Measurements from ENCODE around the gene LUC7L. TPM values are rescaled to one million over a fixed set of nuclear protein-coding genes. Genes with fewer than 3 reads are reported as not detected.
"Not testable (repeated sequence)": the region's sequence is repeated elsewhere in the genome, so short reads cannot be mapped to it uniquely, and the experiment has no call there.

The LUC7L gene
- total RNA-seq, 1 experiment from 2014 or later = 137 TPM

DNA sequence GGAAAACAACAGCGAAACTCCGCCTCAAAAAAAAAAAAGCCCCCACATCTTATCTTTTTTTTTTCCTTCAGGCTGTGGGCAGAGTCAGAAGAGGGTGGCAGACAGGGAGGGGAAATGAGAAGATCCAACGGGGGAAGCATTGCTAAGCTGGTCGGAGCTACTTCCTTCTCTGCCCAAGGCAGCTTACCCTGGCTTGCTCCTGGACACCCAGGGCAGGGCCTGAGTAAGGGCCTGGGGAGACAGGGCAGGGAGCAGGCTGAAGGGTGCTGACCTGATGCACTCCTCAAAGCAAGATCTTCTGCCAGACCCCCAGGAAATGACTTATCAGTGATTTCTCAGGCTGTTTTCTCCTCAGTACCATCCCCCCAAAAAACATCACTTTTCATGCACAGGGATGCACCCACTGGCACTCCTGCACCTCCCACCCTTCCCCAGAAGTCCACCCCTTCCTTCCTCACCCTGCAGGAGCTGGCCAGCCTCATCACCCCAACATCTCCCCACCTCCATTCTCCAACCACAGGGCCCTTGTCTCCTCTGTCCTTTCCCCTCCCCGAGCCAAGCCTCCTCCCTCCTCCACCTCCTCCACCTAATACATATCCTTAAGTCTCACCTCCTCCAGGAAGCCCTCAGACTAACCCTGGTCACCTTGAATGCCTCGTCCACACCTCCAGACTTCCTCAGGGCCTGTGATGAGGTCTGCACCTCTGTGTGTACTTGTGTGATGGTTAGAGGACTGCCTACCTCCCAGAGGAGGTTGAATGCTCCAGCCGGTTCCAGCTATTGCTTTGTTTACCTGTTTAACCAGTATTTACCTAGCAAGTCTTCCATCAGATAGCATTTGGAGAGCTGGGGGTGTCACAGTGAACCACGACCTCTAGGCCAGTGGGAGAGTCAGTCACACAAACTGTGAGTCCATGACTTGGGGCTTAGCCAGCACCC is 54.0 kb downstream of the LUC7L start:
- no peak overlapping the region for H3K56ac ChIP-seq (ENCODE audit: insufficient read length, low read depth, low read length)
- peaks cover 58% of the 10 kb centered on the region for H3K27me3 ChIP-seq (ENCODE audit: insufficient read depth, low read length)
- no peak overlapping the region for H2BK5ac ChIP-seq (ENCODE audit: insufficient read length, low read length)
- H3K23me2 ChIP-seq (ENCODE audit: insufficient read length, low read depth, low read length, poor library complexity, severe bottlenecking) = no peaks in the 10 kb centered on the region
- H3K36me3 Mint-ChIP-seq (ENCODE audit: insufficient read depth in 1 of 3, low read depth in 3 of 3) = no peaks in the 10 kb centered on the region; a peak in 2 of 7 replicates
- H3K4me1 ChIP-seq (ENCODE audit: insufficient read depth, low read length) = no peaks in the 10 kb centered on the region; the same call in 1 of the 2 replicates
- H2BK15ac ChIP-seq (ENCODE audit: low read depth, low read length) = no peak overlapping the region
- H4K20me1 ChIP-seq (ENCODE audit: control insufficient read depth, insufficient read depth, insufficient read length) = no peaks in the 10 kb centered on the region
- no CpG with 5 or more reads among the region's 8 CpGs for WGBS (ENCODE audit: extremely low coverage, insufficient read length, low lambda C conversion rate)
- H3K23ac ChIP-seq (ENCODE audit: insufficient read length, low read depth, low read length) = no peak overlapping the region
- no peak for DNase-seq
- H3K9ac ChIP-seq (ENCODE audit: extremely low read depth, insufficient read length, low read length) = no peak overlapping the region
- no peak overlapping the region for H4K91ac ChIP-seq (ENCODE audit: insufficient read length, low read depth, low read length)
- peak overlapping the region in 1 of 2 experiments; percentile 56; a peak in 2 of 5 replicates for H3K4me3 Mint-ChIP-seq
- H3K27me3 Mint-ChIP-seq (ENCODE audit: low read depth) = peaks cover 82% of the 10 kb centered on the region
- no peak overlapping the region for H3K4me2 ChIP-seq (ENCODE audit: insufficient read depth, insufficient read length, low read length)
- no peak overlapping the region; the same call in 1 of the 2 replicates for H3K14ac ChIP-seq (ENCODE audit: insufficient read depth, low read length)
- TF ChIP-seq, protein P1, sequence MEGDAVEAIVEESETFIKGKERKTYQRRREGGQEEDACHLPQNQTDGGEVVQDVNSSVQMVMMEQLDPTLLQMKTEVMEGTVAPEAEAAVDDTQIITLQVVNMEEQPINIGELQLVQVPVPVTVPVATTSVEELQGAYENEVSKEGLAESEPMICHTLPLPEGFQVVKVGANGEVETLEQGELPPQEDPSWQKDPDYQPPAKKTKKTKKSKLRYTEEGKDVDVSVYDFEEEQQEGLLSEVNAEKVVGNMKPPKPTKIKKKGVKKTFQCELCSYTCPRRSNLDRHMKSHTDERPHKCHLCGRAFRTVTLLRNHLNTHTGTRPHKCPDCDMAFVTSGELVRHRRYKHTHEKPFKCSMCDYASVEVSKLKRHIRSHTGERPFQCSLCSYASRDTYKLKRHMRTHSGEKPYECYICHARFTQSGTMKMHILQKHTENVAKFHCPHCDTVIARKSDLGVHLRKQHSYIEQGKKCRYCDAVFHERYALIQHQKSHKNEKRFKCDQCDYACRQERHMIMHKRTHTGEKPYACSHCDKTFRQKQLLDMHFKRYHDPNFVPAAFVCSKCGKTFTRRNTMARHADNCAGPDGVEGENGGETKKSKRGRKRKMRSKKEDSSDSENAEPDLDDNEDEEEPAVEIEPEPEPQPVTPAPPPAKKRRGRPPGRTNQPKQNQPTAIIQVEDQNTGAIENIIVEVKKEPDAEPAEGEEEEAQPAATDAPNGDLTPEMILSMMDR (conservative IDR thresholded peaks at IDR 0.05) = no peak
- H3K79me1 ChIP-seq (ENCODE audit: insufficient read depth, low read depth, low read length, poor library complexity, severe bottlenecking) = no peaks in the 10 kb centered on the region
- H3K4me1 Mint-ChIP-seq = peaks cover 18 to 24% of the 10 kb centered on the region in 2 experiments
- H3K27ac Mint-ChIP-seq = peak overlapping the region in 1 of 3 experiments; percentile 83; a peak in 1 of 7 replicates
- H2AFZ ChIP-seq (ENCODE audit: low read length) = no peak overlapping the region
- H2AK5ac ChIP-seq (ENCODE audit: insufficient read length, low read length) = no peak overlapping the region
- no peak overlapping the region for H3T11ph ChIP-seq (ENCODE audit: low read length)
- peaks cover 4 to 10% of the 10 kb centered on the region in 2 experiments; a peak in 2 of 5 replicates for H3K9me3 Mint-ChIP-seq
- H2BK12ac ChIP-seq (ENCODE audit: insufficient read length, low read depth, low read length) = no peak overlapping the region
- H3K9me3 ChIP-seq (ENCODE audit: control insufficient read depth, low read depth, low read length) = no peaks in the 10 kb centered on the region
- H4K8ac ChIP-seq (replicated peaks; ENCODE audit: insufficient read length, low read depth, low read length) = no peak overlapping the region
- no peak overlapping the region for H3K18ac ChIP-seq (ENCODE audit: insufficient read length, low read depth, low read length)
- no peak overlapping the region for H4K5ac ChIP-seq (ENCODE audit: insufficient read length, low read depth, low read length)
- no peak overlapping the region for H3K4ac ChIP-seq (ENCODE audit: low read depth, low read length)
- H2BK20ac ChIP-seq (ENCODE audit: low read depth, low read length, poor library complexity, severe bottlenecking) = no peak overlapping the region
- no peak overlapping the region for H3K27ac ChIP-seq (ENCODE audit: insufficient read length, low read depth, low read length)
- H2BK120ac ChIP-seq (ENCODE audit: low read depth, low read length, poor library complexity, severe bottlenecking) = no peak overlapping the region
- H3K79me2 ChIP-seq (ENCODE audit: insufficient read depth, low read length) = no peaks in the 10 kb centered on the region

DNA sequence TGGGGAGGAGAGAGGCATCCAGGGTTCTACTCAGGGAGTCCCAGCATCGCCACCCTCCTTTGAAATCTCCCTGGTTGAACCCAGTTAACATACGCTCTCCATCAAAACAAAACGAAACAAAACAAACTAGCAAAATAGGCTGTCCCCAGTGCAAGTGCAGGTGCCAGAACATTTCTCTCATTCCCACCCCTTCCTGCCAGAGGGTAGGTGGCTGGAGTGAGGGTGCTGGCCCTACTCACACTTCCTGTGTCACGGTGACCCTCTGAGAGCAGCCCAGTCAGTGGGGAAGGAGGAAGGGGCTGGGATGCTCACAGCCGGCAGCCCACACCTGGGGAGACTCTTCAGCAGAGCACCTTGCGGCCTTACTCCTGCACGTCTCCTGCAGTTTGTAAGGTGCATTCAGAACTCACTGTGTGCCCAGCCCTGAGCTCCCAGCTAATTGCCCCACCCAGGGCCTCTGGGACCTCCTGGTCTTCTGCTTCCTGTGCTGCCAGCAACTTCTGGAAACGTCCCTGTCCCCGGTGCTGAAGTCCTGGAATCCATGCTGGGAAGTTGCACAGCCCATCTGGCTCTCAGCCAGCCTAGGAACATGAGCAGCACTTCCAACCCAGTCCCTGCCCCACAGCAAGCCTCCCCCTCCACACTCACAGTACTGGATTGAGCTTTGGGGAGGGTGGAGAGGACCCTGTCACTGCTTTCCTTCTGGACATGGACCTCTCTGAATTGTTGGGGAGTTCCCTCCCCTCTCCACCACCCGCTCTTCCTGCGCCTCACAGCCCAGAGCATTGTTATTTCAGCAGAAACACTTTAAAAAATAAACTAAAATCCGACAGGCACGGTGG is 55.1 kb downstream of the LUC7L start:
- no CpG with 5 or more reads among the region's 13 CpGs for WGBS (ENCODE audit: extremely low coverage, insufficient read length, low lambda C conversion rate)
- H3K79me1 ChIP-seq (ENCODE audit: insufficient read depth, low read depth, low read length, poor library complexity, severe bottlenecking); H3K27ac ChIP-seq (ENCODE audit: insufficient read length, low read depth, low read length); H3K36me3 Mint-ChIP-seq (ENCODE audit: insufficient read depth in 1 of 3, low read depth in 3 of 3); H2BK20ac ChIP-seq (ENCODE audit: low read depth, low read length, poor library complexity, severe bottlenecking); H2BK5ac ChIP-seq (ENCODE audit: insufficient read length, low read length); H3K56ac ChIP-seq (ENCODE audit: insufficient read length, low read depth, low read length); H3K9me3 ChIP-seq (ENCODE audit: control insufficient read depth, low read depth, low read length); H4K20me1 ChIP-seq (ENCODE audit: control insufficient read depth, insufficient read depth, insufficient read length); H3K9ac ChIP-seq (ENCODE audit: extremely low read depth, insufficient read length, low read length); H4K91ac ChIP-seq (ENCODE audit: insufficient read length, low read depth, low read length); H3K4me2 ChIP-seq (ENCODE audit: insufficient read depth, insufficient read length, low read length); H3K27ac Mint-ChIP-seq; H2AFZ ChIP-seq (ENCODE audit: low read length); H3K23ac ChIP-seq (ENCODE audit: insufficient read length, low read depth, low read length); H3K18ac ChIP-seq (ENCODE audit: insufficient read length, low read depth, low read length); H3K4me1 ChIP-seq (ENCODE audit: insufficient read depth, low read length); H2BK120ac ChIP-seq (ENCODE audit: low read depth, low read length, poor library complexity, severe bottlenecking); H4K8ac ChIP-seq (replicated peaks; ENCODE audit: insufficient read length, low read depth, low read length); H2AK5ac ChIP-seq (ENCODE audit: insufficient read length, low read length); H3K79me2 ChIP-seq (ENCODE audit: insufficient read depth, low read length); H4K5ac ChIP-seq (ENCODE audit: insufficient read length, low read depth, low read length); H3K23me2 ChIP-seq (ENCODE audit: insufficient read length, low read depth, low read length, poor library complexity, severe bottlenecking); H2BK15ac ChIP-seq (ENCODE audit: low read depth, low read length); H3K14ac ChIP-seq (ENCODE audit: insufficient read depth, low read length); DNase-seq; H2BK12ac ChIP-seq (ENCODE audit: insufficient read length, low read depth, low read length); H3K4ac ChIP-seq (ENCODE audit: low read depth, low read length); H3T11ph ChIP-seq (ENCODE audit: low read length): not testable (repeated sequence)
- H3K4me3 Mint-ChIP-seq = peak overlapping the region in 1 of 2 experiments; percentile 66; a peak in 3 of 5 replicates
- peaks cover 28 to 32% of the 10 kb centered on the region in 2 experiments for H3K4me1 Mint-ChIP-seq
- H3K27me3 ChIP-seq (ENCODE audit: insufficient read depth, low read length) = peaks cover 50% of the 10 kb centered on the region
- H3K9me3 Mint-ChIP-seq = peaks cover 4 to 10% of the 10 kb centered on the region in 2 experiments; a peak in 2 of 5 replicates
- peaks cover 82% of the 10 kb centered on the region for H3K27me3 Mint-ChIP-seq (ENCODE audit: low read depth)
